A549 (cell line): Measurements from ENCODE around the gene DLGAP5. TPM values are rescaled to one million over a fixed set of nuclear protein-coding genes. Genes with fewer than 3 reads are reported as not detected.

ENCODE experiments used
- ATAC-seq, 2 experiments: fragments of 200-7000 bp in 1 of 2; fragments of >200 bp in 1 of 2; cut with Nextera tagmentation in 1 of 2; cut with Tn5 transposase in 1 of 2; 3 replicates each; pipeline versions ENCODE4 v1.8.0 to v1.9.1; 2018 to 2020; ENCODE audit warnings: mild to moderate bottlenecking in 1 of 2, moderate library complexity in 1 of 2
- CTCF ChIA-PET: fragments of 300-600 bp; sonication (Branson Sonifier 250); formaldehyde crosslinking; extraction: SDS; loops from one replicate; lab custom pipeline; 2021; ENCODE audit warnings: antibody characterized with exemption, inconsistent platforms; lab: Yijun Ruan, JAX
- POLR2A ChIA-PET: fragments of 350-600 bp; formaldehyde crosslinking; extraction: SDS; loops from one replicate; lab custom pipeline; 2021; ENCODE audit warnings: antibody characterized with exemption, inconsistent platforms; lab: Yijun Ruan, JAX
- DNase-seq, 2 experiments: peaks; one replicate each; pipeline versions ENCODE4 v3.0.0 to v3.0.0-alpha.2; 2011 to 2016; ENCODE audit warnings: low read depth in 1 of 2, low spot score in 1 of 2
- FAIRE-seq: peaks from 2 replicates; lab custom pipeline; 2011; peaks lifted over from hg19 to GRCh38; lab: Jason Lieb, UNC
- H3K27ac ChIP-seq, 2 experiments: fragments of >200 bp; sonication (Bioruptor Twin); formaldehyde crosslinking; 3 replicates each; pipeline ENCODE4 v1.5.1; 2016 to 2017
- H3K4me1 ChIP-seq: fragments of >200 bp; sonication (Bioruptor Twin); formaldehyde crosslinking; 3 replicates; pipeline ENCODE4 v1.6.1; 2016
- H3K4me2 ChIP-seq: fragments of >200 bp; sonication (Bioruptor Twin); formaldehyde crosslinking; 3 replicates; pipeline ENCODE4 v1.6.1; 2016
- H3K4me3 ChIP-seq: fragments of >200 bp; sonication (Bioruptor Twin); formaldehyde crosslinking; 3 replicates; pipeline ENCODE4 v1.5.1; 2016
- H3K9me3 ChIP-seq: fragments of >200 bp; sonication (Bioruptor Twin); formaldehyde crosslinking; 3 replicates; pipeline ENCODE4 v1.6.1; 2016
- CBX2 ChIP-seq: fragments of 200-600 bp; sonication (generic); IDR thresholded peaks from 2 replicates; pipeline ENCODE4 v1.6.1; 2016; ENCODE audit warnings: low read depth, mild to moderate bottlenecking, borderline replicate concordance
- CEBPB ChIP-seq, 2 experiments: fragments of >200 bp in 1 of 2; sonication (Bioruptor Twin) in 1 of 2; formaldehyde crosslinking in 1 of 2; IDR thresholded peaks; 2 replicates each; pipeline ENCODE4 v1.6.1; 2012 to 2016
- CHD4 ChIP-seq: fragments of 200-600 bp; sonication (generic); IDR thresholded peaks from 2 replicates; pipeline ENCODE4 v1.6.1; 2016; ENCODE audit warnings: antibody characterized with exemption, mild to moderate bottlenecking, borderline replicate concordance
- EHF ChIP-seq: fragments of 250-450 bp; sonication (Bioruptor Pico); IDR thresholded peaks from 2 replicates; pipeline ENCODE4 v1.5.0; 2020; ENCODE audit warnings: mild to moderate bottlenecking
- ESRRA ChIP-seq: fragments of 150-350 bp; IDR thresholded peaks from 2 replicates; pipeline ENCODE4 v1.6.1; 2014; ENCODE audit warnings: mild to moderate bottlenecking, low read length, borderline replicate concordance
- FOSB ChIP-seq: fragments of 250-450 bp; sonication (Bioruptor Pico); IDR thresholded peaks from 2 replicates; pipeline ENCODE4 v1.5.0; 2020; ENCODE audit warnings: mild to moderate bottlenecking, moderate library complexity
- FOSL2 ChIP-seq, 2 experiments: fragments of 450-650 bp in 1 of 2; fragments of >200 bp in 1 of 2; sonication (Bioruptor Twin) in 1 of 2; formaldehyde crosslinking; IDR thresholded peaks; 2 replicates each; pipeline versions ENCODE4 v1.5.0 to v1.6.1; 2016 to 2020; ENCODE audit warnings: mild to moderate bottlenecking in 1 of 2, moderate library complexity in 1 of 2
- FOXS1 ChIP-seq: fragments of 250-450 bp; sonication (Bioruptor Pico); IDR thresholded peaks from 2 replicates; pipeline ENCODE4 v1.5.0; 2020; ENCODE audit warnings: mild to moderate bottlenecking, moderate library complexity
- HDAC2 ChIP-seq: fragments of 200-600 bp; sonication (generic); IDR thresholded peaks from 2 replicates; pipeline ENCODE4 v1.6.1; 2016
- HEYL ChIP-seq: fragments of 250-450 bp; sonication (Bioruptor Pico); IDR thresholded peaks from 2 replicates; pipeline ENCODE4 v1.8.0; 2021; ENCODE audit warnings: mild to moderate bottlenecking, moderate library complexity
- HOXA7 ChIP-seq: fragments of 250-450 bp; sonication (Bioruptor Pico); IDR thresholded peaks from 2 replicates; pipeline ENCODE4 v1.5.0; 2020; ENCODE audit warnings: mild to moderate bottlenecking, moderate library complexity
- HOXB13 ChIP-seq: fragments of 250-450 bp; sonication (Bioruptor Pico); IDR thresholded peaks from 2 replicates; pipeline ENCODE4 v1.5.0; 2020; ENCODE audit warnings: low read depth, mild to moderate bottlenecking, moderate library complexity
- HOXB5 ChIP-seq: fragments of 250-450 bp; sonication (Bioruptor Pico); IDR thresholded peaks from 2 replicates; pipeline ENCODE4 v1.5.0; 2020; ENCODE audit warnings: mild to moderate bottlenecking, moderate library complexity
- MAFK ChIP-seq: fragments of 450-650 bp; IDR thresholded peaks from 2 replicates; pipeline ENCODE4 v1.6.1; 2014; ENCODE audit not compliant: partially characterized antibody
- NFE2L2 ChIP-seq: fragments of 150-350 bp; conservative IDR thresholded peaks from 2 replicates; pipeline ENCODE4 v1.6.1; 2014; ENCODE audit warnings: low read length
- PHF8 ChIP-seq: fragments of 200-600 bp; sonication (generic); IDR thresholded peaks from 2 replicates; pipeline ENCODE4 v1.6.1; 2016; ENCODE audit warnings: low read depth, mild to moderate bottlenecking, antibody characterized with exemption, moderate library complexity, borderline replicate concordance
- POLR2A ChIP-seq: IDR thresholded peaks from 2 replicates; pipeline ENCODE4 v1.6.1; 2012; ENCODE audit warnings: mild to moderate bottlenecking, low read length
- RCOR1 ChIP-seq: fragments of 150-350 bp; IDR thresholded peaks from 2 replicates; pipeline ENCODE4 v1.6.1; 2014; ENCODE audit warnings: antibody characterized with exemption, low read length, low read depth
- SREBF2 ChIP-seq: fragments of 450-650 bp; IDR thresholded peaks from 2 replicates; pipeline ENCODE4 v1.6.1; 2014; ENCODE audit warnings: mild to moderate bottlenecking, moderate library complexity
- WGBS: methylation state at CpG from one replicate; pipeline ENCODE4 v1.1.6; 2017; ENCODE audit errors: missing lambda C conversion rate; 5-methylcytosine and 5-hydroxymethylcytosine counted together
- polyA plus RNA-seq, 4 experiments: library from polyadenylated mRNA; depleted of rRNA in 3 of 4; stranded (reverse); fragments of >200 nt; fragmentation: RNase III in 1 of 4; extraction: RNeasy Plus Mini Kit Qiagen cat#74134 plus additional on column Dnase treatment in 1 of 4; gene quantifications; 2 replicates in 3 of 4; 3 replicates in 1 of 4; pipeline ENCODE4 v1.2.3, GENCODE V29; 2011 to 2017
- TF ChIP-seq, protein P1 (sequence below): fragments of >200 bp; sonication (Bioruptor Twin); formaldehyde crosslinking; IDR thresholded peaks from 3 replicates; pipeline ENCODE4 v1.6.1; 2016
- TF ChIP-seq, protein P2 (sequence below): fragments of 150-350 bp; IDR thresholded peaks from 2 replicates; pipeline ENCODE4 v1.6.1; 2014; ENCODE audit warnings: low read depth, mild to moderate bottlenecking, low read length
- TF ChIP-seq, protein P3 (sequence below): fragments of >200 bp; sonication (Bioruptor Twin); formaldehyde crosslinking; IDR thresholded peaks from 2 replicates; pipeline ENCODE4 v1.6.1; 2016

Gene DLGAP5
- polyA plus RNA-seq, 2 of the 4 experiments (the other 2 are of a cell fraction) = 46.1 to 46.6 TPM

DNA sequence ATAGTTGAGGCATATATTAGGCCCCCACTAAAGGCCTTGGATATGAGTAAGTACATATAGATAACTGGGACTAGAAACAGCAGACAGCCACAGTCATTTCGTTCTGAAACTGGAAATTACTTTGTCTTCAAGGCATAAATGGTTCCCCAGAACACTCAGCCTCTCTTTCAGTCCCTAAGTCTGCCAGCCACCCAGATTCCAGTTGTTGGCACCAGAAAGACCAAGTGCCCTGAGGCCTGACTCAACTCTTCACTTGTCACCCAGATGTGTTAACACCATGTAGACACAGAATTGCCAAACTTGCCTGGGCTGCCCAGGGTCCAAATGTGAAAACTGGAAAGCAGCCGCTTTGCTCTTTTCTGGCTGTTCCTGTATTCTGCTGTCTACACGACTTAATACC, 65.4 kb downstream of the DLGAP5 start:
- peaks cover 33% of the 10 kb centered on the region for H3K4me1 ChIP-seq
- H3K4me2 ChIP-seq = no peak overlapping the region
- no peaks in the 10 kb centered on the region for H3K9me3 ChIP-seq
- FAIRE-seq (no peak), ATAC-seq (no peak), DNase-seq (no peak)
- no peak overlapping the region for H3K4me3 ChIP-seq
- no peak overlapping the region for H3K27ac ChIP-seq
- WGBS = 45% methylated on average over 3 of the region's 3 CpGs
- CTCF ChIA-PET = interaction anchor here (1.3 to 2.0 kb wide), 3 partner anchors 12 to 36 kb away, joined by 3 to 6 read pairs (median 5); no protein-coding TSS in a partner anchor
- TF ChIP-seq RCOR1 = no peak
- POLR2A ChIA-PET = no interaction called here

DNA sequence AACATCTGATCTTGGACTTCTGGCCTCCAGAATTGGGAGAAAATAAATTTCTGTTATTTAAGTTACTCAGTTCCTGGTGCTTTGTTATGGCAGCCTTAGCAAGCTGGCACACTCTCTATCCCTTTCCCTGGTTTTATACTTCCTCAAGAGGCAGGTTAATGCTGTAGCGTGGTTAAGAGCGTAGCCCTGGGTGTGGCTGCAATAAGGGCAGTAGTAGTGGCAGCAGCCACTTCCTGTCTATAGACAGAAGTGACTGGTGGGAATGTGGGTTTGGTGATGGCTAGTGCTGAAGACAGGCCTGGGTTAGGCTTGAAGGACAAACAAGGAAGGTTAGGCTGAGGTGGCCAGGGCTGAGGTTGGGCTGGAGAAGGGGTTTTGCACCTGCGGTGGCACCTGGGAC, 66.0 kb downstream of the DLGAP5 start:
- Histone ChIP-seq H3K9me3 (no peaks in the 10 kb centered on the region), H3K4me1 (peaks cover 33% of the 10 kb centered on the region), H3K4me2 (no peak overlapping the region), H3K27ac (no peak overlapping the region), H3K4me3 (no peak overlapping the region)
- POLR2A ChIA-PET = no interaction called here
- FAIRE-seq = no peak
- DNase-seq = no peak
- no peak for TF ChIP-seq FOXS1
- TF ChIP-seq FOSL2 (IDR thresholded peaks at IDR 0.05) = no peak
- no peak for TF ChIP-seq FOSL2 (CRISPR knock-in tag; IDR thresholded peaks at IDR 0.05)
- TF ChIP-seq SREBF2 = no peak
- TF ChIP-seq, protein P1, sequence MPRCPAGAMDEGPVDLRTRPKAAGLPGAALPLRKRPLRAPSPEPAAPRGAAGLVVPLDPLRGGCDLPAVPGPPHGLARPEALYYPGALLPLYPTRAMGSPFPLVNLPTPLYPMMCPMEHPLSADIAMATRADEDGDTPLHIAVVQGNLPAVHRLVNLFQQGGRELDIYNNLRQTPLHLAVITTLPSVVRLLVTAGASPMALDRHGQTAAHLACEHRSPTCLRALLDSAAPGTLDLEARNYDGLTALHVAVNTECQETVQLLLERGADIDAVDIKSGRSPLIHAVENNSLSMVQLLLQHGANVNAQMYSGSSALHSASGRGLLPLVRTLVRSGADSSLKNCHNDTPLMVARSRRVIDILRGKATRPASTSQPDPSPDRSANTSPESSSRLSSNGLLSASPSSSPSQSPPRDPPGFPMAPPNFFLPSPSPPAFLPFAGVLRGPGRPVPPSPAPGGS = no peak
- ATAC-seq = no peak
- CTCF ChIA-PET = interaction anchor here (2.0 kb wide), 2 partner anchors 34 to 35 kb away, joined by 5 to 6 read pairs; no protein-coding TSS in a partner anchor
- 91% methylated on average over 3 of the region's 3 CpGs for WGBS

DNA sequence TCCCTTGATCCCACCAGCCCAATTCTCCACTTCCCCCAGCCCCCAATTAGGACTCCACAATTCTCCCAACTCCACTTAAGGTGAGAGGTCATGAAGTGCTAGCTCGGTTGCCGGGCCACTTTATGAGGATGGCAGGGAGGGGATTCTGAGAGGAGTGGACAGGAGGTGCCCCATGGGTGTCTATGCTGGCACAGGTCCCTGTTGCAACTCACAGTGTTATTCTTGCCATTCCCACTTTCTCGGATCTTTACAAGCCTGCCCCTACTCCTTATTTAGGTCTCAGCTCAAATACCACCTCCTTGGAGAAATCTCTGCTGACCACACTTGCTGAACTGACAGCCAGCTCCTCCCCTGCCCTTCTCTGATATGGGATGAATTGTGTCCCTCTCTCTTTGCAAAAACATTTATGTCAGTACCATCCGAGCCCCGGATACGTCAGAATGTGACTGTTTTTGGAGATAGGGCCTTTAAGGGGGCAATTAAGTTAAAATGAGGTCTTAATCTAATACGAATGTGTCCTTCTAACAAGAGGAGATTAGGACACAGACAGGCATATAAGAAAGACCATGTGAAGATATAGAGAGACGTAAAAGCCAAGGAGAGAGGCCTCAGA, 66.5 kb downstream of the DLGAP5 start:
- DNase-seq (no peak), FAIRE-seq (no peak), ATAC-seq (no peak)
- ChIA-PET CTCF (interaction anchor here (1.3 to 3.6 kb wide), 4 partner anchors 22 to 36 kb away, joined by 5 to 16 read pairs (median 9); no protein-coding TSS in a partner anchor), POLR2A (interaction anchor here (1.3 kb wide), 1 partner anchor 21 kb away, joined by 4 read pairs; no protein-coding TSS in a partner anchor)
- H3K4me2 ChIP-seq = no peak overlapping the region
- peaks cover 33% of the 10 kb centered on the region for H3K4me1 ChIP-seq
- WGBS = 87% methylated on average over 8 of the region's 8 CpGs
- H3K27ac ChIP-seq = no peak overlapping the region
- H3K4me3 ChIP-seq = no peak overlapping the region
- H3K9me3 ChIP-seq = no peaks in the 10 kb centered on the region
- no peak for TF ChIP-seq HDAC2
- no peak for TF ChIP-seq HOXB5 (CRISPR knock-in tag)
- no peak for TF ChIP-seq PHF8
- TF ChIP-seq NFE2L2 = no peak
- no peak for TF ChIP-seq CEBPB (IDR thresholded peaks at IDR 0.05)
- TF ChIP-seq, protein P2, sequence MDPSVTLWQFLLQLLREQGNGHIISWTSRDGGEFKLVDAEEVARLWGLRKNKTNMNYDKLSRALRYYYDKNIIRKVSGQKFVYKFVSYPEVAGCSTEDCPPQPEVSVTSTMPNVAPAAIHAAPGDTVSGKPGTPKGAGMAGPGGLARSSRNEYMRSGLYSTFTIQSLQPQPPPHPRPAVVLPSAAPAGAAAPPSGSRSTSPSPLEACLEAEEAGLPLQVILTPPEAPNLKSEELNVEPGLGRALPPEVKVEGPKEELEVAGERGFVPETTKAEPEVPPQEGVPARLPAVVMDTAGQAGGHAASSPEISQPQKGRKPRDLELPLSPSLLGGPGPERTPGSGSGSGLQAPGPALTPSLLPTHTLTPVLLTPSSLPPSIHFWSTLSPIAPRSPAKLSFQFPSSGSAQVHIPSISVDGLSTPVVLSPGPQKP = no peak
- no peak for TF ChIP-seq EHF (CRISPR knock-in tag)
- TF ChIP-seq, protein P3, sequence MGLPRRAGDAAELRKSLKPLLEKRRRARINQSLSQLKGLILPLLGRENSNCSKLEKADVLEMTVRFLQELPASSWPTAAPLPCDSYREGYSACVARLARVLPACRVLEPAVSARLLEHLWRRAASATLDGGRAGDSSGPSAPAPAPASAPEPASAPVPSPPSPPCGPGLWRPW = no peak

DNA sequence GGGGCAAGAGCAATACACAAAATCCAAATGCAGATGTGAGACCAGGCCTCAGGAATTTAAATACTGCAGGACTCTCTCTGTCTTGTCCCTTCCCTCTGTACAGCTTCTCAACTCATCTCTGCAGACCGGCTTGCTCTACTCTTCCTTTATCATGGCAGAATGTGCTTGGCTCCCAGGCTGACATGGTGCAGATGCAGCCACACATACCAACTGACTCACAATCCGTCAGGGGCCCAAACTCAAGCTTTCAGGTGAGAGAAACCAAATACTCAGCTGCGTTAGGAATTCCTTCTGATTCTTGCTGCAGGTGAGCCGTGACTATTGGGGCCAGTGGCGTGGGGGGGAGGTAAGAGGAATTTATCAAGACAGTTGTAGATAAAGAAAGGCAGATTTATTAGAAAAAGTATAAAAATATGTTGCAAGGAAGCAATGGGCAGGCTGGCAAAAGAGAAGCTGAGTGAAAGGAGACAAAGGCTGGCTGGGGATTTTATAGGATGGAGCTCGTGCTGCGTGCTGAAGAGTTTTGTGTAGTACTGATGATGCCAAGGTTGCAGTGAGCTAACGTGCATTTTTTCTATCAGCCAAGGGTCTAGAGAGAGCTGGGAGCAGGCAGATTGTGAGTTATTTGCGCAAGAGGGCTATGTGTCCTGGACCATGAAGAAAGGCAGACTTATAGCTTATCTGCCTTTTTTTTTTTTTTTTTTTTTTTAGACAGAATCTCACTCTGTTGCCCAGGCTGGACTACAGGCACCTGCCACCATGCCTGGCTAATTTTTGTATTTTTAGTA, 67.3 kb downstream of the DLGAP5 start:
- POLR2A ChIA-PET = interaction anchor here (0.7 to 1.3 kb wide), 2 partner anchors 21 to 73 kb away, joined by 3 to 4 read pairs; no protein-coding TSS in a partner anchor

More for the DNA sequence above, 67.3 kb downstream of the DLGAP5 start:
- H3K9me3 ChIP-seq = no peaks in the 10 kb centered on the region
- FAIRE-seq (no peak), ATAC-seq (no peak), DNase-seq (no peak)
- no peak overlapping the region for H3K27ac ChIP-seq
- CTCF ChIA-PET = interaction anchor here (0.7 to 3.6 kb wide), 4 partner anchors 14 to 37 kb away, joined by 4 to 16 read pairs (median 9); no protein-coding TSS in a partner anchor
- H3K4me2 ChIP-seq = no peak overlapping the region
- 86% methylated on average over 9 of the region's 9 CpGs for WGBS
- TF ChIP-seq PHF8 = no peak
- TF ChIP-seq HEYL (CRISPR knock-in tag) = no peak
- TF ChIP-seq FOSL2 (IDR thresholded peaks at IDR 0.05) = no peak
- no peak for TF ChIP-seq FOSL2 (CRISPR knock-in tag; IDR thresholded peaks at IDR 0.05)
- TF ChIP-seq FOSB (CRISPR knock-in tag) = no peak
- no peak for TF ChIP-seq ESRRA
- TF ChIP-seq CBX2 = no peak
- no peak for TF ChIP-seq POLR2A
- no peak for TF ChIP-seq HOXB13
- no peak for TF ChIP-seq CEBPB (IDR thresholded peaks at IDR 0.05)
- no peak for TF ChIP-seq CHD4
- TF ChIP-seq HOXA7 (CRISPR knock-in tag) = no peak
- no peak for TF ChIP-seq NFE2L2
- TF ChIP-seq, protein P2 = no peak
- no peak for TF ChIP-seq MAFK
- no peak for TF ChIP-seq HDAC2
- peaks cover 33% of the 10 kb centered on the region for H3K4me1 ChIP-seq
- H3K4me3 ChIP-seq = no peak overlapping the region
